ENCODE data around the gene SYMPK. TPM values are rescaled to one million over a fixed set of nuclear protein-coding genes. Genes with fewer than 3 reads are reported as not detected.

Gene SYMPK
- total RNA-seq, 4 donors from 2014 or later = 28.4 to 36.6 (median 31.6) TPM

DNA sequence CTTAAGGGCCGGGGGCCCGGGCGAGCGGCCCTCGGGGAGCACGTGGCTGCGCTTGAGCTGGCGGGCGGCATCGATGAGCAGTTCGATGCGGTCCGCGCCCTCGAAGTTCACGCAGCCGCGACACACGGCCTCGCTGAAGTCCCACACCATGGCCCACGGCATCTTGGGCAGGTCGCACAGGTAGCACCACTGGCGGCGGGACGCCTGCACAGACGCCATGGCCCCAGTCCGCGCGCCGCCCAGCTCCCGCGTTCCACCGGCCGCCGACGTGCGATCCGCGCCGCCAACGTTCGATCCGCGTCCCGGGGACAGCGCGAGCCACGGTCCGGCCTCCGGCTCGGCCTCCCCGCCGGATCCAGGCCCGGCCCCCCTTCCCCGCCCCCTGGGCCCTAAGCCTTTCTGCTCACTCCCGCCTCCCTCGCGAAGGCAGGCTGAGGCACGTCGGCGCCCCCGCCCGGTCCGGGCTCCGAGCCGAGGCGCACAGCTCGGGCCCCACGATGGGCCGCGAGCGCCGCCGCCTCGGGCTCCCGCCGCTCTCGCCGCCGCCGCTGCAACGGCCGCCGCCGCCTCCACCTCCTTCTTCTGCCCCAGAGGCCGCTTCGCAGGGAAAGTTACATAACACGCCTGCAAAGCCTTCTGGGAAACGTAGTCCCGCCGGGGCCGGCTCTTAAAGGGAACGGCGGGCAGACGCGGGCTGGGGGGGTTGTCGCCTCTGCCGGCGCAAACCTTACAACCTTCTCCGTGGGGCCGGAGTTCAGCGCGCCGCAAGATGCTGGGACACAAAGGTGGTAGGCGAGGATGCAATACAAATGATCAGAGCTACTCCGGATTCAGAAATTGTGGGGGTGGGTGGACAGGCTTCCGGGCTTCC lies 22.8 kb upstream of the SYMPK start, which contains the start of gene IRF2BP1:
Gene IRF2BP1 (minus strand): TSS at position 586 of the 871 bp plus-strand sequence. CDS start 367 bp downstream, at position 219.
- 0% methylated on average over 3 to 8 of the region's 107 CpGs for whole genome bisulfite sequencing, 2 donors
- H3K4me1 ChIP-seq = peaks cover 27 to 58% (median 35%) of the 10 kb centered on the region in 3 donors
- TF ChIP-seq CTCF (IDR thresholded peaks at IDR 0.05) = peak in 2 of 6 experiments; percentile 7 to 46
- TF ChIP-seq POLR2A (IDR thresholded peaks at IDR 0.05) = peak in 3 of 4 donors; percentile 50 to 88 (median 74)
- H3K36me3 ChIP-seq = peaks cover 0 to 21% (median 0%) of the 10 kb centered on the region in 3 donors
- H3K4me3 ChIP-seq = peak within 1 kb of the TSS; percentile 62 to 79 (median 71)
- no peaks in the 10 kb centered on the region for H3K27me3 ChIP-seq
- intact Hi-C loops (cut with DNase I) = no loop called here
- no peaks in the 10 kb centered on the region for H3K9me3 ChIP-seq
- H3K27ac ChIP-seq = peak within 1 kb of the TSS; percentile 89 to 96 (median 96)
- peak; percentile 77 for DNase-seq

DNA sequence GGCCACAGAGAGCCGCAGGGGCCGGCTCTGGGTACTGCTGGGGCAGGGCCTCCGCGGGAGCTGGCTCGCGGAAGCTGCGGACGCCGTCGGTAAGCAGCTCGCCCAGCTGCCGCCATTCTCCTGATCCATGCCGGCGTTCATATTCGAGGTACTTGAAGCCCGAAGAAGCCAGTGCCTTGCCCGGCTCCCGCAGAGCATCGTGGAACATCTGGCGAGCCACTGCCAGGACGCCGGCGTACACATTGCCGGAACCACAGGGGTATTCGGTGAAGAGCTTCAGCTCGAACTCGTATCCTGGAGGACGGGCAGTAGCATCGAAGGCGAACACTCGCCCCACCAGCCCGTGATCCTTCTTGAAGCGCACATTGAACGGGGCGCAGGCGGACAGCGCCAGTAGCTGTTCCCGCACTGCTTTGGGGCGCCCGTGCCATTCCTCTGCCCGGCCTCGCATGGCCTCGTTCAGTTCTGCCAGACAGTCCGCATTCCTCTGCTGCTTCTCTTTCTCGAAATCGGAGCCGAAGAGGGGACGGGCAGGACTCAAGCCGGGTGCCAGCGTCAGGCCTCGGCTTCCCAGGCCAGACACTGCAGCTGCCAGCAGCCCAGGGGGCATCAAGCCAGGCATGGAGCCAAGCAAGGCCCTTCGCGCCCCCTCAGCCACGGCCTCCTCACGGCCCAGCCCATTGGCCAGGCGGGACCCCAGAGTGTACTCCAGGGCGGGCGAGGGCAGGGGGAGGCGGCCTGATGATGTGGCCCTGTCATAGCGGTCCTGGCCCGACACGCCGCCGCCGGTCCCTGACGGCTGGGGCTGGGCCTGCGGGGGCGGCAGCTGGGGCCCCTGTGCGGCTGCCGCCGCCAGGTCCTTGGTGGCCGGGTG lies 22.0 kb upstream of the SYMPK start:
- Histone ChIP-seq H3K4me3 (peak overlapping the region; percentile 62 to 79 (median 71)), H3K36me3 (peaks cover 0 to 12% (median 0%) of the 10 kb centered on the region in 3 donors), H3K27ac (peak overlapping the region; percentile 89 to 96 (median 96)), H3K9me3 (no peaks in the 10 kb centered on the region), H3K27me3 (no peaks in the 10 kb centered on the region), H3K4me1 (peaks cover 27 to 58% (median 35%) of the 10 kb centered on the region in 3 donors)
- no peak for DNase-seq
- WGBS, 2 donors = 76 to 93% methylated on average over 9 to 16 of the region's 72 CpGs
- TF ChIP-seq CTCF (IDR thresholded peaks at IDR 0.05) (no peak), POLR2A (IDR thresholded peaks at IDR 0.05) (no peak)
- intact Hi-C loops (cut with DNase I) = no loop called here

GRCh38 chr19:45883881-45884681 lies 21.1 kb upstream of the SYMPK start:
- intact Hi-C loops (cut with DNase I) = no loop called here
- Histone ChIP-seq H3K27me3 (no peaks in the 10 kb centered on the region), H3K27ac (peak overlapping the region in 1 of 4 donors; percentile 67), H3K36me3 (peaks cover 0 to 12% (median 0%) of the 10 kb centered on the region in 3 donors), H3K9me3 (no peaks in the 10 kb centered on the region), H3K4me1 (peaks cover 27 to 58% (median 35%) of the 10 kb centered on the region in 3 donors), H3K4me3 (peak overlapping the region in 2 of 4 donors; percentile 71 to 79)
- DNase-seq = no peak
- 77 to 84% methylated on average over 13 to 15 of the region's 57 CpGs for WGBS, 2 donors
- TF ChIP-seq CTCF (IDR thresholded peaks at IDR 0.05) (no peak), POLR2A (IDR thresholded peaks at IDR 0.05) (no peak)

- Histone ChIP-seq H3K4me1 (peaks cover 27 to 59% (median 35%) of the 10 kb centered on the region in 3 donors), H3K36me3 (peaks cover 0 to 12% (median 0%) of the 10 kb centered on the region in 3 donors), H3K4me3 (peak overlapping the region in 3 of 4 donors; percentile 35 to 48 (median 39)), H3K27me3 (no peaks in the 10 kb centered on the region), H3K9me3 (no peaks in the 10 kb centered on the region), H3K27ac (peak overlapping the region in 1 of 4 donors; percentile 67)
- no peak for DNase-seq
- intact Hi-C loops (cut with DNase I) = no loop called here
- 18 to 25% methylated on average over 4 to 5 of the region's 5 CpGs for WGBS, 2 donors
- TF ChIP-seq POLR2A (IDR thresholded peaks at IDR 0.05) = no peak
- peak in 2 of 6 experiments; percentile 21 to 42 for TF ChIP-seq CTCF (IDR thresholded peaks at IDR 0.05)
Observed at GRCh38 chr19:45883586-45883880, 20.6 kb upstream of the SYMPK start.
